T-helper 2 cell treated with Interferon-gamma antibody and Interleukin-4, amounts not matched to agents 100 ng/mL and 5 ng/mL, for 36 hours (primary cell): ENCODE results near the gene CCDC80. TPM values are rescaled to one million over a fixed set of nuclear protein-coding genes. Genes with fewer than 3 reads are reported as not detected.

Experiments
- intact Hi-C: fragments of 100-400 bp; cut with micrococcal nuclease; formaldehyde crosslinking; loops from one replicate; pipeline ENCODE4 v1.15.1; 2023
- total RNA-seq: library from RNA; stranded (reverse); gene quantifications from 2 replicates; pipeline ENCODE4 v1.2.3, GENCODE V29; 2022

Gene CCDC80
- total RNA-seq, 1 donor from 2014 or later = not detected

DNA sequence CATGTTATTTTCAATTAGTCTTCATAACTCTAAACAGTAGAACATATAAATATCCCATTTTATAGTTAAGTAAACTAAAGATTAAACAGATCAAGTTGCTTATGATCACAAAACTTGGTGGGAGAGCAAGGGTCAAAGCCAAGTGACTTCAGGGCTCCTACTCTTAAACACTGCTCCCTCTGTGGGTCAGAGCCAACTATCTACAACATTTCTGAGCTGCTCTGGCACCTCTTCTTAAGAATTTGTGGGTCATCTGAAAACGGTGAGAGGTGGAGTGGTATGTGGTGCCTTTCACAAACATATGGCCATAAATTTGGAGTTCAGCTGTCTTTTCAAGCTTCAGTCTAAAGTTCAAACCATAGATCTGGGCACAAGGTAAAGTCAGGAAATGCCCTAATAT, 90.1 kb downstream of the CCDC80 start:
- intact Hi-C loops = no loop called here

Other genes with a start within 250 kb of the CCDC80 start
- gene BTLA, start 141.7 kb downstream of the CCDC80 start, total RNA-seq = 32.1 and 32.5 TPM in 2 replicates
- 64.1 and 69.2 TPM in 2 replicates for gene ATG3, start 79.2 kb downstream of the CCDC80 start, total RNA-seq
- 20.0 and 20.4 TPM in 2 replicates for gene SLC35A5, start 79.1 kb downstream of the CCDC80 start, total RNA-seq
- not detected in 2 replicates for gene CD200R1L, start 205.7 kb upstream of the CCDC80 start, total RNA-seq